H9 (cell line): ENCODE measurements around the gene DIS3L2. TPM values are rescaled to one million over a fixed set of nuclear protein-coding genes. Genes with fewer than 3 reads are reported as not detected.

ENCODE experiments used
- DNase-seq: peaks from one replicate; pipeline ENCODE4 v3.0.0-alpha.2; 2017
- H2AFZ ChIP-seq: one replicate; pipeline ENCODE4 v1.6.1; 2013; ENCODE audit warnings: mild to moderate bottlenecking, low read length, control low read depth, moderate library complexity
- H2AK5ac ChIP-seq: 2 replicates; pipeline ENCODE4 v1.6.1; 2013; ENCODE audit warnings: low read length, control low read depth, mixed read lengths; ENCODE audit not compliant: insufficient read length
- H2BK120ac ChIP-seq: one replicate; pipeline ENCODE4 v1.6.1; 2013; ENCODE audit warnings: low read depth, mild to moderate bottlenecking, low read length, control low read depth, inconsistent platforms; ENCODE audit not compliant: poor library complexity, severe bottlenecking
- H2BK12ac ChIP-seq: 2 replicates; pipeline ENCODE4 v1.6.1; 2013; ENCODE audit warnings: low read length, control low read depth, mixed read lengths, low read depth; ENCODE audit not compliant: insufficient read length
- H2BK15ac ChIP-seq: 2 replicates; pipeline ENCODE4 v1.6.1; 2013; ENCODE audit warnings: low read depth, low read length, control low read depth
- H2BK20ac ChIP-seq: one replicate; pipeline ENCODE4 v1.6.1; 2013; ENCODE audit warnings: low read depth, mild to moderate bottlenecking, low read length, control low read depth, inconsistent platforms; ENCODE audit not compliant: poor library complexity, severe bottlenecking
- H2BK5ac ChIP-seq: 2 replicates; pipeline ENCODE4 v1.6.1; 2013; ENCODE audit warnings: low read length, control low read depth, mixed read lengths; ENCODE audit not compliant: insufficient read length
- H3K14ac ChIP-seq: 2 replicates; pipeline ENCODE4 v1.6.1; 2013; ENCODE audit warnings: low read length, control low read depth; ENCODE audit not compliant: insufficient read depth
- H3K18ac ChIP-seq: 2 replicates; pipeline ENCODE4 v1.6.1; 2013; ENCODE audit warnings: low read depth, mild to moderate bottlenecking, mixed read lengths, low read length, control low read depth; ENCODE audit not compliant: insufficient read length
- H3K23ac ChIP-seq: 2 replicates; pipeline ENCODE4 v1.6.1; 2013; ENCODE audit warnings: low read length, control low read depth, mixed read lengths, low read depth; ENCODE audit not compliant: insufficient read length
- H3K23me2 ChIP-seq: 2 replicates; pipeline ENCODE4 v1.6.1; 2013; ENCODE audit warnings: low read depth, mild to moderate bottlenecking, mixed read lengths, low read length, control low read depth; ENCODE audit not compliant: insufficient read length, poor library complexity, severe bottlenecking
- H3K27ac ChIP-seq: 2 replicates; pipeline ENCODE4 v1.5.1; 2013; ENCODE audit warnings: low read length, control low read depth, mixed read lengths, low read depth; ENCODE audit not compliant: insufficient read length
- H3K27me3 ChIP-seq: 2 replicates; pipeline ENCODE4 v1.6.1; 2013; ENCODE audit warnings: low read length, control low read depth, inconsistent platforms; ENCODE audit not compliant: insufficient read depth
- H3K4ac ChIP-seq: 2 replicates; pipeline ENCODE4 v1.6.1; 2013; ENCODE audit warnings: low read depth, mild to moderate bottlenecking, control low read depth, inconsistent platforms, low read length, moderate library complexity
- H3K4me1 ChIP-seq: 2 replicates; pipeline ENCODE4 v1.6.1; 2013; ENCODE audit warnings: low read length, control low read depth, inconsistent platforms; ENCODE audit not compliant: insufficient read depth
- H3K4me2 ChIP-seq: 2 replicates; pipeline ENCODE4 v1.6.1; 2013; ENCODE audit warnings: low read length, control low read depth, mixed read lengths; ENCODE audit not compliant: insufficient read length, insufficient read depth
- H3K56ac ChIP-seq: 2 replicates; pipeline ENCODE4 v1.6.1; 2013; ENCODE audit warnings: low read depth, mild to moderate bottlenecking, mixed read lengths, low read length, control low read depth; ENCODE audit not compliant: insufficient read length
- H3K79me1 ChIP-seq: 2 replicates; pipeline ENCODE4 v1.6.1; 2013; ENCODE audit warnings: low read depth, mild to moderate bottlenecking, moderate library complexity, low read length, control low read depth, inconsistent platforms; ENCODE audit not compliant: insufficient read depth, poor library complexity, severe bottlenecking
- H3K79me2 ChIP-seq: 2 replicates; pipeline ENCODE4 v1.6.1; 2013; ENCODE audit warnings: low read length, control low read depth, inconsistent platforms; ENCODE audit not compliant: insufficient read depth
- H3K9ac ChIP-seq: 2 replicates; pipeline ENCODE4 v1.6.1; 2013; ENCODE audit warnings: low read length, control low read depth, mixed read lengths; ENCODE audit not compliant: insufficient read length; ENCODE audit errors: extremely low read depth
- H3K9me3 ChIP-seq: one replicate; pipeline ENCODE4 v1.6.1; 2013; ENCODE audit warnings: low read depth, low read length, inconsistent platforms; ENCODE audit not compliant: control insufficient read depth
- H3T11ph ChIP-seq: one replicate; pipeline ENCODE4 v1.6.1; 2013; ENCODE audit warnings: mild to moderate bottlenecking, low read length, control low read depth, inconsistent platforms
- H4K20me1 ChIP-seq: one replicate; pipeline ENCODE4 v1.6.1; 2013; ENCODE audit not compliant: control insufficient read depth, insufficient read length, insufficient read depth
- H4K5ac ChIP-seq: 2 replicates; pipeline ENCODE4 v1.6.1; 2013; ENCODE audit warnings: low read depth, mild to moderate bottlenecking, mixed read lengths, low read length, control low read depth; ENCODE audit not compliant: insufficient read length
- H4K8ac ChIP-seq: replicated peaks from 2 replicates; pipeline ENCODE4 v1.6.1; 2013; ENCODE audit warnings: low read length, control low read depth, mixed read lengths, low read depth; ENCODE audit not compliant: insufficient read length
- H4K91ac ChIP-seq: 2 replicates; pipeline ENCODE4 v1.6.1; 2013; ENCODE audit warnings: low read depth, mild to moderate bottlenecking, moderate library complexity, mixed read lengths, low read length, control low read depth; ENCODE audit not compliant: insufficient read length
- H3K27ac Mint-ChIP-seq, 3 experiments: 2 replicates in 2 of 3; 3 replicates in 1 of 3; pipeline ENCODE4 v1.8.0; 2020 to 2021; ENCODE audit warnings: mixed read lengths in 3 of 3, mild to moderate bottlenecking in 1 of 3, moderate library complexity in 1 of 3
- H3K27me3 Mint-ChIP-seq: 2 replicates; pipeline ENCODE4 v1.8.0; 2021; ENCODE audit warnings: low read depth, mild to moderate bottlenecking, moderate library complexity, mixed read lengths
- H3K36me3 Mint-ChIP-seq, 3 experiments: 2 replicates in 2 of 3; 3 replicates in 1 of 3; pipeline ENCODE4 v1.8.0; 2020 to 2021; ENCODE audit warnings: low read depth in 3 of 3, mixed read lengths in 3 of 3; ENCODE audit not compliant: insufficient read depth in 1 of 3
- H3K4me1 Mint-ChIP-seq, 2 experiments: 2 replicates each; pipeline ENCODE4 v1.8.0; 2020; ENCODE audit warnings: mixed read lengths in 2 of 2
- H3K4me3 Mint-ChIP-seq, 2 experiments: 2 replicates in 1 of 2; 3 replicates in 1 of 2; pipeline ENCODE4 v1.8.0; 2020 to 2021; ENCODE audit warnings: mild to moderate bottlenecking in 2 of 2, mixed read lengths in 2 of 2, moderate library complexity in 1 of 2
- H3K9me3 Mint-ChIP-seq, 2 experiments: 2 replicates in 1 of 2; 3 replicates in 1 of 2; pipeline ENCODE4 v1.8.0; 2020; ENCODE audit warnings: mild to moderate bottlenecking in 2 of 2, mixed read lengths in 2 of 2, moderate library complexity in 1 of 2
- WGBS: extraction: QIAGEN DNeasy Blood & Tissue Kit; methylation state at CpG from one replicate; pipeline ENCODE4 v1.1.7; 2013; ENCODE audit warnings: missing lambda C conversion rate, low lambda C conversion rate, mixed read lengths; ENCODE audit not compliant: insufficient read length; ENCODE audit errors: extremely low coverage; 5-methylcytosine and 5-hydroxymethylcytosine counted together
- total RNA-seq: library from RNA; stranded (reverse); gene quantifications from 2 replicates; pipeline ENCODE4 v1.2.1, GENCODE V29; 2021
- TF ChIP-seq, protein P1 (sequence below): fragments of 200-600 bp; sonication (generic); conservative IDR thresholded peaks from 3 replicates; pipeline ENCODE4 v1.8.0; 2021; ENCODE audit warnings: antibody characterized with exemption, mild to moderate bottlenecking

Gene DIS3L2
- total RNA-seq, 1 experiment from 2014 or later = 28.1 TPM

DNA sequence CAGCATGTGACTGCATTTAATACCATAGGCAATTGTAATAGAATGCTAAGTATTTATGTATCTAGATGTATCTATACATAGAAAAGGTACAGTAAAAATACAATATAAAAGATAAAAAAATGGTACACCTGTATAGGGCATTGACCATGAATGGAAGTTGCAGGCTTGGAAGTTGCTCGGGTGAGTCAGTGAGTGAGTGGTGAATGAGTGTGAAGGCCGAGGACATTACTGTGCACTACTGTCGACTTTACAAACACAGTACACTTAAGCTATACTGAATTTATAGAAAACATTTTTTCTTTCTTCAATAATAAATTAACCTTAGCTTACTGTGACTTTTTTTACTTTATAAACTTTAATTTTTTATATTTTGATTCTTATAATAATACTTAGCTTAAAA, 8.9 kb downstream of the DIS3L2 start:
- Histone ChIP-seq H3K79me1 (no peaks in the 10 kb centered on the region), H3K9me3 (no peaks in the 10 kb centered on the region), H3K27ac (no peak overlapping the region), H3K4ac (no peak overlapping the region), H3K14ac (no peak overlapping the region), H4K5ac (no peak overlapping the region), H3T11ph (no peak overlapping the region), H3K4me1 (no peaks in the 10 kb centered on the region), H2BK20ac (no peak overlapping the region), H4K20me1 (no peaks in the 10 kb centered on the region), H3K23me2 (no peaks in the 10 kb centered on the region), H2BK12ac (no peak overlapping the region), H2BK5ac (no peak overlapping the region), H3K23ac (no peak overlapping the region), H2BK120ac (no peak overlapping the region), H4K8ac (no peak overlapping the region), H3K56ac (no peak overlapping the region), H2AFZ (no peak overlapping the region), H3K4me2 (no peak overlapping the region), H3K9ac (no peak overlapping the region), H2BK15ac (no peak overlapping the region), H3K18ac (no peak overlapping the region), H2AK5ac (no peak overlapping the region), H3K27me3 (no peaks in the 10 kb centered on the region), H4K91ac (no peak overlapping the region), H3K79me2 (no peaks in the 10 kb centered on the region; the same call in 1 of the 2 replicates)
- H3K36me3 Mint-ChIP-seq = peaks cover 4 to 18% (median 11%) of the 10 kb centered on the region in 3 experiments
- TF ChIP-seq, protein P1, sequence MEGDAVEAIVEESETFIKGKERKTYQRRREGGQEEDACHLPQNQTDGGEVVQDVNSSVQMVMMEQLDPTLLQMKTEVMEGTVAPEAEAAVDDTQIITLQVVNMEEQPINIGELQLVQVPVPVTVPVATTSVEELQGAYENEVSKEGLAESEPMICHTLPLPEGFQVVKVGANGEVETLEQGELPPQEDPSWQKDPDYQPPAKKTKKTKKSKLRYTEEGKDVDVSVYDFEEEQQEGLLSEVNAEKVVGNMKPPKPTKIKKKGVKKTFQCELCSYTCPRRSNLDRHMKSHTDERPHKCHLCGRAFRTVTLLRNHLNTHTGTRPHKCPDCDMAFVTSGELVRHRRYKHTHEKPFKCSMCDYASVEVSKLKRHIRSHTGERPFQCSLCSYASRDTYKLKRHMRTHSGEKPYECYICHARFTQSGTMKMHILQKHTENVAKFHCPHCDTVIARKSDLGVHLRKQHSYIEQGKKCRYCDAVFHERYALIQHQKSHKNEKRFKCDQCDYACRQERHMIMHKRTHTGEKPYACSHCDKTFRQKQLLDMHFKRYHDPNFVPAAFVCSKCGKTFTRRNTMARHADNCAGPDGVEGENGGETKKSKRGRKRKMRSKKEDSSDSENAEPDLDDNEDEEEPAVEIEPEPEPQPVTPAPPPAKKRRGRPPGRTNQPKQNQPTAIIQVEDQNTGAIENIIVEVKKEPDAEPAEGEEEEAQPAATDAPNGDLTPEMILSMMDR = no peak
- H3K27me3 Mint-ChIP-seq = no peaks in the 10 kb centered on the region
- WGBS = no CpG with 5 or more reads among the region's 3 CpGs
- no peaks in the 10 kb centered on the region for H3K4me1 Mint-ChIP-seq
- H3K27ac Mint-ChIP-seq = no peak overlapping the region
- H3K4me3 Mint-ChIP-seq = no peak overlapping the region
- no peak for DNase-seq
- H3K9me3 Mint-ChIP-seq = peaks cover 12 to 15% of the 10 kb centered on the region in 2 experiments
